ENCODE data around the gene BRK1.
A peak's percentile ranks its signal among the peaks of the same experiment; 100 is the strongest.
"Not testable (repeated sequence)": the region's sequence is repeated elsewhere in the genome, so short reads cannot be mapped to it uniquely, and the experiment has no call there.

Gene BRK1

GRCh38 chr3:10157031-10157430 is 41.6 kb downstream of the BRK1 start:
- H3K23ac ChIP-seq (ENCODE audit: low read length), result no peak overlapping the region
- H3K79me2 ChIP-seq (ENCODE audit: control insufficient read depth, insufficient read depth, low read length), result no peaks in the 10 kb centered on the region
- H3K36me3 ChIP-seq (ENCODE audit: control insufficient read depth, insufficient read depth, low read length), result no peaks in the 10 kb centered on the region
- H2BK5ac ChIP-seq (ENCODE audit: low read length), result no peak overlapping the region
- no peak overlapping the region for H2BK120ac ChIP-seq (ENCODE audit: low read depth, low read length)
- no peak for DNase-seq
- H3K27ac ChIP-seq (ENCODE audit: low read depth, low read length), result no peak overlapping the region
- no peak overlapping the region for H3K18ac ChIP-seq (ENCODE audit: low read length)
- H3K27me3 ChIP-seq (ENCODE audit: insufficient read depth, low read length, poor library complexity), result no peaks in the 10 kb centered on the region
- no peak overlapping the region for H3K4me3 ChIP-seq (ENCODE audit: low read length)
- no peak overlapping the region for H2AK5ac ChIP-seq (ENCODE audit: low read length)
- H2BK15ac ChIP-seq (replicated peaks; ENCODE audit: low read depth), result no peak overlapping the region
- H3K9ac ChIP-seq (ENCODE audit: low read length), result no peak overlapping the region
- no peaks in the 10 kb centered on the region for H3K4me1 ChIP-seq (ENCODE audit: control insufficient read depth, low read depth, low read length)
- no peak overlapping the region for H4K8ac ChIP-seq (ENCODE audit: low read depth, low read length)
- H4K5ac ChIP-seq (ENCODE audit: low read length), result no peak overlapping the region
- H3K4me2 ChIP-seq (ENCODE audit: low read length), result no peak overlapping the region
- H3K4ac ChIP-seq (ENCODE audit: low read depth, low read length), result no peak overlapping the region
- WGBS (ENCODE audit: extremely low coverage, insufficient coverage, low lambda C conversion rate), result no CpG with 5 or more reads among the region's 4 CpGs
- H3K56ac ChIP-seq (ENCODE audit: low read length), result no peak overlapping the region
- no peaks in the 10 kb centered on the region for H3K79me1 ChIP-seq (ENCODE audit: low read length)

- H4K8ac ChIP-seq (ENCODE audit: low read depth, low read length); H3K9ac ChIP-seq (ENCODE audit: low read length); H3K27ac ChIP-seq (ENCODE audit: low read depth, low read length); H3K27me3 ChIP-seq (ENCODE audit: insufficient read depth, low read length, poor library complexity); H3K79me2 ChIP-seq (ENCODE audit: control insufficient read depth, insufficient read depth, low read length); H2BK5ac ChIP-seq (ENCODE audit: low read length); H4K5ac ChIP-seq (ENCODE audit: low read length); H3K23ac ChIP-seq (ENCODE audit: low read length); H3K4me1 ChIP-seq (ENCODE audit: control insufficient read depth, low read depth, low read length); H3K56ac ChIP-seq (ENCODE audit: low read length); H2BK120ac ChIP-seq (ENCODE audit: low read depth, low read length); H3K18ac ChIP-seq (ENCODE audit: low read length); H3K4me3 ChIP-seq (ENCODE audit: low read length); H3K4me2 ChIP-seq (ENCODE audit: low read length); H3K4ac ChIP-seq (ENCODE audit: low read depth, low read length); H3K79me1 ChIP-seq (ENCODE audit: low read length); DNase-seq; H2AK5ac ChIP-seq (ENCODE audit: low read length); H3K36me3 ChIP-seq (ENCODE audit: control insufficient read depth, insufficient read depth, low read length); H2BK15ac ChIP-seq (replicated peaks; ENCODE audit: low read depth): not testable (repeated sequence)
- no CpG with 5 or more reads among the region's 6 CpGs for WGBS (ENCODE audit: extremely low coverage, insufficient coverage, low lambda C conversion rate)
Measured at GRCh38 chr3:10158555-10158954, 43.1 kb downstream of the BRK1 start.

GRCh38 chr3:10160346-10160745 is 44.9 kb downstream of the BRK1 start:
- Histone ChIP-seq H2BK5ac (ENCODE audit: low read length) (no peak overlapping the region), H3K4ac (ENCODE audit: low read depth, low read length) (no peak overlapping the region), H2BK15ac (replicated peaks; ENCODE audit: low read depth) (no peak overlapping the region), H3K18ac (ENCODE audit: low read length) (no peak overlapping the region), H3K23ac (ENCODE audit: low read length) (no peak overlapping the region), H3K79me2 (ENCODE audit: control insufficient read depth, insufficient read depth, low read length) (no peaks in the 10 kb centered on the region), H3K4me2 (ENCODE audit: low read length) (no peak overlapping the region), H3K27me3 (ENCODE audit: insufficient read depth, low read length, poor library complexity) (no peaks in the 10 kb centered on the region), H3K4me1 (ENCODE audit: control insufficient read depth, low read depth, low read length) (no peaks in the 10 kb centered on the region), H3K4me3 (ENCODE audit: low read length) (no peak overlapping the region), H3K36me3 (ENCODE audit: control insufficient read depth, insufficient read depth, low read length) (no peaks in the 10 kb centered on the region), H3K27ac (ENCODE audit: low read depth, low read length) (no peak overlapping the region), H3K9ac (ENCODE audit: low read length) (no peak overlapping the region), H2AK5ac (ENCODE audit: low read length) (no peak overlapping the region), H3K56ac (ENCODE audit: low read length) (no peak overlapping the region), H4K5ac (ENCODE audit: low read length) (no peak overlapping the region), H4K8ac (ENCODE audit: low read depth, low read length) (no peak overlapping the region), H3K79me1 (ENCODE audit: low read length) (no peaks in the 10 kb centered on the region), H2BK120ac (ENCODE audit: low read depth, low read length) (no peak overlapping the region)
- WGBS (ENCODE audit: extremely low coverage, insufficient coverage, low lambda C conversion rate), result no CpG with 5 or more reads among the region's 1 CpG
- DNase-seq, result no peak

- Histone ChIP-seq H2BK5ac (ENCODE audit: low read length) (no peak overlapping the region), H3K4me3 (ENCODE audit: low read length) (no peak overlapping the region), H3K56ac (ENCODE audit: low read length) (no peak overlapping the region), H3K79me1 (ENCODE audit: low read length) (no peaks in the 10 kb centered on the region), H3K27ac (ENCODE audit: low read depth, low read length) (no peak overlapping the region), H3K4me1 (ENCODE audit: control insufficient read depth, low read depth, low read length) (no peaks in the 10 kb centered on the region), H4K5ac (ENCODE audit: low read length) (no peak overlapping the region), H2BK120ac (ENCODE audit: low read depth, low read length) (no peak overlapping the region), H3K27me3 (ENCODE audit: insufficient read depth, low read length, poor library complexity) (no peaks in the 10 kb centered on the region), H3K4me2 (ENCODE audit: low read length) (no peak overlapping the region), H3K4ac (ENCODE audit: low read depth, low read length) (no peak overlapping the region), H2AK5ac (ENCODE audit: low read length) (no peak overlapping the region), H3K9ac (ENCODE audit: low read length) (no peak overlapping the region), H4K8ac (ENCODE audit: low read depth, low read length) (no peak overlapping the region), H2BK15ac (replicated peaks; ENCODE audit: low read depth) (no peak overlapping the region), H3K36me3 (ENCODE audit: control insufficient read depth, insufficient read depth, low read length) (no peaks in the 10 kb centered on the region), H3K18ac (ENCODE audit: low read length) (no peak overlapping the region), H3K79me2 (ENCODE audit: control insufficient read depth, insufficient read depth, low read length) (no peaks in the 10 kb centered on the region), H3K23ac (ENCODE audit: low read length) (no peak overlapping the region)
- no CpG with 5 or more reads among the region's 6 CpGs for WGBS (ENCODE audit: extremely low coverage, insufficient coverage, low lambda C conversion rate)
- peak; percentile 62 for DNase-seq
Measured at GRCh38 chr3:10160925-10161324, 45.5 kb downstream of the BRK1 start.

GRCh38 chr3:10162185-10162584 is 46.7 kb downstream of the BRK1 start:
- WGBS (ENCODE audit: extremely low coverage, insufficient coverage, low lambda C conversion rate), result no CpG with 5 or more reads among the region's 6 CpGs
- Histone ChIP-seq H2BK15ac (replicated peaks; ENCODE audit: low read depth) (no peak overlapping the region), H3K36me3 (ENCODE audit: control insufficient read depth, insufficient read depth, low read length) (no peaks in the 10 kb centered on the region), H3K4me3 (ENCODE audit: low read length) (no peak overlapping the region), H3K79me2 (ENCODE audit: control insufficient read depth, insufficient read depth, low read length) (no peaks in the 10 kb centered on the region), H3K56ac (ENCODE audit: low read length) (no peak overlapping the region), H3K18ac (ENCODE audit: low read length) (no peak overlapping the region), H2BK5ac (ENCODE audit: low read length) (no peak overlapping the region), H3K27ac (ENCODE audit: low read depth, low read length) (no peak overlapping the region), H3K4me2 (ENCODE audit: low read length) (no peak overlapping the region), H3K23ac (ENCODE audit: low read length) (no peak overlapping the region), H4K8ac (ENCODE audit: low read depth, low read length) (no peak overlapping the region), H3K4me1 (ENCODE audit: control insufficient read depth, low read depth, low read length) (no peaks in the 10 kb centered on the region), H3K4ac (ENCODE audit: low read depth, low read length) (no peak overlapping the region), H2AK5ac (ENCODE audit: low read length) (no peak overlapping the region), H3K27me3 (ENCODE audit: insufficient read depth, low read length, poor library complexity) (no peaks in the 10 kb centered on the region), H4K5ac (ENCODE audit: low read length) (no peak overlapping the region), H2BK120ac (ENCODE audit: low read depth, low read length) (no peak overlapping the region), H3K9ac (ENCODE audit: low read length) (no peak overlapping the region), H3K79me1 (ENCODE audit: low read length) (no peaks in the 10 kb centered on the region)
- no peak for DNase-seq

GRCh38 chr3:10164201-10164545 is 48.7 kb downstream of the BRK1 start:
- H2BK15ac ChIP-seq (replicated peaks; ENCODE audit: low read depth), result not testable (repeated sequence)

More at GRCh38 chr3:10164201-10164545, 48.7 kb downstream of the BRK1 start:
- no CpG with 5 or more reads among the region's 12 CpGs for WGBS (ENCODE audit: extremely low coverage, insufficient coverage, low lambda C conversion rate)
- not testable (repeated sequence) for H3K56ac ChIP-seq (ENCODE audit: low read length); H3K79me2 ChIP-seq (ENCODE audit: control insufficient read depth, insufficient read depth, low read length); H3K4me2 ChIP-seq (ENCODE audit: low read length); H3K27me3 ChIP-seq (ENCODE audit: insufficient read depth, low read length, poor library complexity); H3K4me3 ChIP-seq (ENCODE audit: low read length); H3K36me3 ChIP-seq (ENCODE audit: control insufficient read depth, insufficient read depth, low read length); H3K9ac ChIP-seq (ENCODE audit: low read length); H4K8ac ChIP-seq (ENCODE audit: low read depth, low read length); H3K4me1 ChIP-seq (ENCODE audit: control insufficient read depth, low read depth, low read length); H2AK5ac ChIP-seq (ENCODE audit: low read length); H3K18ac ChIP-seq (ENCODE audit: low read length); H3K27ac ChIP-seq (ENCODE audit: low read depth, low read length); H4K5ac ChIP-seq (ENCODE audit: low read length); H3K23ac ChIP-seq (ENCODE audit: low read length); H2BK120ac ChIP-seq (ENCODE audit: low read depth, low read length); H3K79me1 ChIP-seq (ENCODE audit: low read length); H2BK5ac ChIP-seq (ENCODE audit: low read length); DNase-seq; H3K4ac ChIP-seq (ENCODE audit: low read depth, low read length)
